ENCODE measurements around the gene SLC49A3.

GRCh38 chr4:666822-667544, 22.0 kb downstream of the SLC49A3 start:
- TF ChIP-seq CTCF (IDR thresholded peaks at IDR 0.05; ENCODE audit: borderline replicate concordance, extremely low read depth, low read length, poor library complexity, severe bottlenecking) (no peak), EZH2 (IDR thresholded peaks at IDR 0.05; ENCODE audit: borderline replicate concordance, low read depth, low read length, severe bottlenecking) (no peak)
